G401.6 (cell line): ENCODE measurements around the gene HAUS7.
"Not testable (repeated sequence)": the region's sequence is repeated elsewhere in the genome, so short reads cannot be mapped to it uniquely, and the experiment has no call there.

Experiments
- FAIRE-seq: peaks from 2 replicates; lab custom pipeline; 2012; peaks lifted over from hg19 to GRCh38; lab: Jason Lieb, UNC

The HAUS7 gene

GRCh38 chrX:153407736-153408135, 62.6 kb downstream of the HAUS7 start:
- no peak for FAIRE-seq

- no peak for FAIRE-seq
Observed at GRCh38 chrX:153406903-153407302, 63.5 kb downstream of the HAUS7 start.

- FAIRE-seq: no peak
Observed at GRCh38 chrX:153406011-153406410, 64.4 kb downstream of the HAUS7 start.

GRCh38 chrX:153405426-153405825, 65.0 kb downstream of the HAUS7 start:
- no peak for FAIRE-seq

GRCh38 chrX:153404333-153404732, 66.0 kb downstream of the HAUS7 start:
- FAIRE-seq: not testable (repeated sequence)

GRCh38 chrX:153401133-153401764, 69.1 kb downstream of the HAUS7 start, which contains the start of gene PNMA6E:
Gene PNMA6E, minus strand, starts transcription at chrX:153401350. Its CDS starts 2,501 bp downstream, at chrX:153398849.
- no peak for FAIRE-seq

- no peak for FAIRE-seq
Observed at GRCh38 chrX:153400146-153401132, 69.9 kb downstream of the HAUS7 start.

GRCh38 chrX:153398275-153398960, 72.0 kb downstream of the HAUS7 start:
- no peak for FAIRE-seq
